SK-N-SH (cell line): ENCODE results near the gene PRMT7. TPM values are rescaled to one million over a fixed set of nuclear protein-coding genes. Genes with fewer than 3 reads are reported as not detected.

Experiments
- CTCF ChIA-PET: fragments of 300-600, 350-600 bp; formaldehyde crosslinking; extraction: SDS; loops from one replicate; lab custom pipeline; 2021; lab: Yijun Ruan, JAX
- POLR2A ChIA-PET: fragments of 350-600 bp; sonication (Branson Sonifier 250); formaldehyde crosslinking; extraction: SDS; loops from one replicate; lab custom pipeline; 2020; ENCODE audit warnings: antibody characterized with exemption, inconsistent platforms; lab: Yijun Ruan, JAX
- DNase-seq: peaks from one replicate; pipeline ENCODE4 v3.0.0; 2012
- H2AFZ ChIP-seq: fragments of 200-600 bp; sonication (generic); 2 replicates; pipeline ENCODE4 v1.8.1; 2016; ENCODE audit warnings: antibody characterized with exemption, mild to moderate bottlenecking, low read depth
- H3F3A ChIP-seq: fragments of 200-600 bp; sonication (generic); replicated peaks from 2 replicates; pipeline ENCODE3; 2016; ENCODE audit warnings: antibody characterized with exemption, mild to moderate bottlenecking; ENCODE audit not compliant: insufficient read depth
- H3K27ac ChIP-seq, 2 experiments: fragments of 200-500 bp in 1 of 2; fragments of 200-600 bp in 1 of 2; sonication (Bioruptor generic) in 1 of 2; sonication (generic), shearing (Covaris generic) in 1 of 2; 2 replicates each; pipeline versions ENCODE4 v1.5.1 to v1.6.1; 2014 to 2016; ENCODE audit warnings: low read depth in 2 of 2, inconsistent platforms in 1 of 2, low read length in 1 of 2, mild to moderate bottlenecking in 1 of 2, mixed read lengths in 1 of 2
- H3K27me3 ChIP-seq: fragments of 200-600 bp; sonication (generic), shearing (Covaris generic); 2 replicates; pipeline ENCODE4 v1.6.1; 2016; ENCODE audit warnings: mixed run types; ENCODE audit not compliant: insufficient read depth
- H3K36me3 ChIP-seq, 2 experiments: fragments of 200-500 bp in 1 of 2; fragments of 200-600 bp in 1 of 2; sonication (Bioruptor generic) in 1 of 2; sonication (generic) in 1 of 2; replicated peaks in 1 of 2; 2 replicates each; pipeline versions ENCODE3 to v1.5.1; 2014 to 2016; ENCODE audit warnings: low read length in 1 of 2, mild to moderate bottlenecking in 1 of 2; ENCODE audit not compliant: insufficient read depth in 2 of 2, control insufficient read depth in 1 of 2
- H3K4me1 ChIP-seq, 2 experiments: fragments of 200-500 bp in 1 of 2; fragments of 200-600 bp in 1 of 2; sonication (Bioruptor generic) in 1 of 2; sonication (generic), shearing (Covaris generic) in 1 of 2; 2 replicates each; pipeline versions ENCODE4 v1.5.1 to v1.6.1; 2014 to 2016; ENCODE audit warnings: low read depth in 1 of 2, low read length in 1 of 2, mixed run types in 1 of 2; ENCODE audit not compliant: insufficient read depth in 2 of 2, control insufficient read depth in 1 of 2
- H3K4me2 ChIP-seq: fragments of 200-600 bp; sonication (generic), shearing (Covaris generic); 2 replicates; pipeline ENCODE4 v1.6.1; 2017; ENCODE audit warnings: mixed run types
- H3K4me3 ChIP-seq, 2 experiments: fragments of 200-500 bp in 1 of 2; fragments of 200-600 bp in 1 of 2; sonication (Bioruptor generic) in 1 of 2; sonication (generic), shearing (Covaris generic) in 1 of 2; 2 replicates each; pipeline versions ENCODE4 v1.5.1 to v1.8.1; 2014 to 2016; ENCODE audit warnings: low read depth in 2 of 2, inconsistent platforms in 1 of 2, low read length in 1 of 2, mild to moderate bottlenecking in 1 of 2, mixed read lengths in 1 of 2, moderate library complexity in 1 of 2
- H3K79me2 ChIP-seq: fragments of 200-600 bp; sonication (generic); 2 replicates; pipeline ENCODE4 v1.8.1; 2017; ENCODE audit warnings: mild to moderate bottlenecking; ENCODE audit not compliant: insufficient read depth
- H3K9ac ChIP-seq: fragments of 200-600 bp; sonication (generic); 2 replicates; pipeline ENCODE4 v1.6.1; 2017; ENCODE audit warnings: mixed run types
- H3K9me2 ChIP-seq: fragments of 200-600 bp; sonication (generic); 2 replicates; pipeline ENCODE4 v1.6.1; 2017; ENCODE audit warnings: mixed run types
- H3K9me3 ChIP-seq: fragments of 200-600 bp; sonication (generic); 2 replicates; pipeline ENCODE4 v1.6.1; 2017; ENCODE audit warnings: mixed run types, mild to moderate bottlenecking, moderate library complexity
- H4K20me1 ChIP-seq: fragments of 200-600 bp; sonication (generic); 2 replicates; pipeline ENCODE4 v1.6.1; 2017; ENCODE audit warnings: mild to moderate bottlenecking, mixed run types; ENCODE audit not compliant: insufficient read depth
- ELF1 ChIP-seq: IDR thresholded peaks from 2 replicates; pipeline ENCODE4 v1.4.0; 2012
- EZH2phosphoT487 ChIP-seq: fragments of 200-600 bp; sonication (generic); IDR thresholded peaks from 2 replicates; pipeline ENCODE4 v1.6.1; 2017; ENCODE audit warnings: low read depth, mixed run types, mild to moderate bottlenecking, antibody characterized with exemption, moderate library complexity, borderline replicate concordance
- FOXJ3 ChIP-seq: sonication (generic); formaldehyde crosslinking; IDR thresholded peaks from 2 replicates; pipeline ENCODE4 v1.5.1; 2020; ENCODE audit warnings: mild to moderate bottlenecking, missing genetic modification reagents
- FOXM1 ChIP-seq: IDR thresholded peaks from 2 replicates; pipeline ENCODE4 v1.4.0; 2012; ENCODE audit warnings: low read depth, mild to moderate bottlenecking
- GABPA ChIP-seq: IDR thresholded peaks from 2 replicates; pipeline ENCODE4 v1.4.0; 2012; ENCODE audit warnings: low read depth, mild to moderate bottlenecking
- GATA2 ChIP-seq: sonication (generic); formaldehyde crosslinking; IDR thresholded peaks from 2 replicates; pipeline ENCODE4 v1.5.0; 2020; ENCODE audit warnings: mild to moderate bottlenecking, missing genetic modification reagents
- JUND ChIP-seq: IDR thresholded peaks from 2 replicates; pipeline ENCODE4 v1.4.0; 2012
- NRF1 ChIP-seq: IDR thresholded peaks from 2 replicates; pipeline ENCODE4 v1.6.1; 2012; ENCODE audit warnings: low read depth, mild to moderate bottlenecking, low read length
- RXRA ChIP-seq: IDR thresholded peaks from 2 replicates; pipeline ENCODE4 v1.4.0; 2012; ENCODE audit warnings: low read depth, mild to moderate bottlenecking, borderline replicate concordance
- SIN3A ChIP-seq: IDR thresholded peaks from 2 replicates; pipeline ENCODE4 v1.6.1; 2012; ENCODE audit warnings: low read depth, mild to moderate bottlenecking, low read length, moderate library complexity, borderline replicate concordance
- SMC3 ChIP-seq: IDR thresholded peaks from 2 replicates; pipeline ENCODE4 v1.6.1; 2012; ENCODE audit warnings: low read depth, low read length, improper control_type of control experiment
- TAF1 ChIP-seq: IDR thresholded peaks from 2 replicates; pipeline ENCODE4 v1.6.1; 2012; ENCODE audit warnings: low read depth, mild to moderate bottlenecking, low read length, moderate library complexity, borderline replicate concordance
- TCF12 ChIP-seq: IDR thresholded peaks from 2 replicates; pipeline ENCODE4 v1.4.0; 2012
- TEAD4 ChIP-seq: IDR thresholded peaks from 2 replicates; pipeline ENCODE4 v1.4.0; 2012; ENCODE audit warnings: mild to moderate bottlenecking, borderline replicate concordance; ENCODE audit not compliant: insufficient read depth
- YY1 ChIP-seq: IDR thresholded peaks from 2 replicates; pipeline ENCODE4 v1.4.0; 2012; ENCODE audit warnings: low read depth, mild to moderate bottlenecking
- WGBS: methylation state at CpG from one replicate; pipeline ENCODE4 v1.1.6; 2017; ENCODE audit warnings: low lambda C conversion rate; 5-methylcytosine and 5-hydroxymethylcytosine counted together
- polyA plus RNA-seq, 3 experiments: library from polyadenylated mRNA; depleted of rRNA; stranded (reverse); fragments of >200 nt; gene quantifications; 2 replicates each; pipeline ENCODE4 v1.2.3, GENCODE V29; 2012
- TF ChIP-seq, protein P1 (sequence below): IDR thresholded peaks from 2 replicates; pipeline ENCODE4 v1.6.1; 2012; ENCODE audit warnings: mild to moderate bottlenecking, low read depth, low read length, moderate library complexity
- TF ChIP-seq, protein P2 (sequence below): IDR thresholded peaks from 2 replicates; pipeline ENCODE4 v1.4.0; 2012; ENCODE audit warnings: low read depth, borderline replicate concordance
- TF ChIP-seq, protein P3 (sequence below): IDR thresholded peaks from 2 replicates; pipeline ENCODE4; 2012
- TF ChIP-seq, protein P4 (sequence below): fragments of 150-350 bp; IDR thresholded peaks from 2 replicates; pipeline ENCODE4 v1.6.1; 2017; ENCODE audit warnings: antibody characterized with exemption, low read length, low read depth, borderline replicate concordance

PRMT7 gene
- polyA plus RNA-seq, 1 of the 3 experiments (the other 2 are of a cell fraction) = 46.0 TPM

DNA sequence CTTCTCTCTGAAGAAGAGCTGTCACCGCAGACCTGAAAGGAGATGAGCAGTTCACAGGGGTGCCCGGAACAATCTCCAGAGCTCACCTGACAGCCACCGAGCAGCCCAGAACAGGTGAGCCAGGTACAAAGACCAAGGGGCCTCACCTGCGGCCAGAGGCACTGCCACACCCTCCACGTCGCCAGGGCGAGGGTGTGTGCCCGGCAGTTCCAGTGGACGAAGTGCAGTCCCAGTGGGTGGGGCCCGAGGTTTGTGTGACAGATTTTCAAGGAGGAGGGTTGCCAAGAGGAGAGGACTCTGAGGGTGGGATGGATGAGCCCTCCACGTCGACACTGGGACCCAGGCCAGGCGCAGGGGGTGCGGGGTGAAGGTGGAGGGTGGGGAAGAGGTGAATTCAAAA, 75.8 kb downstream of the PRMT7 start (continued):
- TF ChIP-seq, protein P1, sequence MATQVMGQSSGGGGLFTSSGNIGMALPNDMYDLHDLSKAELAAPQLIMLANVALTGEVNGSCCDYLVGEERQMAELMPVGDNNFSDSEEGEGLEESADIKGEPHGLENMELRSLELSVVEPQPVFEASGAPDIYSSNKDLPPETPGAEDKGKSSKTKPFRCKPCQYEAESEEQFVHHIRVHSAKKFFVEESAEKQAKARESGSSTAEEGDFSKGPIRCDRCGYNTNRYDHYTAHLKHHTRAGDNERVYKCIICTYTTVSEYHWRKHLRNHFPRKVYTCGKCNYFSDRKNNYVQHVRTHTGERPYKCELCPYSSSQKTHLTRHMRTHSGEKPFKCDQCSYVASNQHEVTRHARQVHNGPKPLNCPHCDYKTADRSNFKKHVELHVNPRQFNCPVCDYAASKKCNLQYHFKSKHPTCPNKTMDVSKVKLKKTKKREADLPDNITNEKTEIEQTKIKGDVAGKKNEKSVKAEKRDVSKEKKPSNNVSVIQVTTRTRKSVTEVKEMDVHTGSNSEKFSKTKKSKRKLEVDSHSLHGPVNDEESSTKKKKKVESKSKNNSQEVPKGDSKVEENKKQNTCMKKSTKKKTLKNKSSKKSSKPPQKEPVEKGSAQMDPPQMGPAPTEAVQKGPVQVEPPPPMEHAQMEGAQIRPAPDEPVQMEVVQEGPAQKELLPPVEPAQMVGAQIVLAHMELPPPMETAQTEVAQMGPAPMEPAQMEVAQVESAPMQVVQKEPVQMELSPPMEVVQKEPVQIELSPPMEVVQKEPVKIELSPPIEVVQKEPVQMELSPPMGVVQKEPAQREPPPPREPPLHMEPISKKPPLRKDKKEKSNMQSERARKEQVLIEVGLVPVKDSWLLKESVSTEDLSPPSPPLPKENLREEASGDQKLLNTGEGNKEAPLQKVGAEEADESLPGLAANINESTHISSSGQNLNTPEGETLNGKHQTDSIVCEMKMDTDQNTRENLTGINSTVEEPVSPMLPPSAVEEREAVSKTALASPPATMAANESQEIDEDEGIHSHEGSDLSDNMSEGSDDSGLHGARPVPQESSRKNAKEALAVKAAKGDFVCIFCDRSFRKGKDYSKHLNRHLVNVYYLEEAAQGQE = no peak
- no peak for TF ChIP-seq JUND
- TF ChIP-seq, all 33 proteins: peak for 0

DNA sequence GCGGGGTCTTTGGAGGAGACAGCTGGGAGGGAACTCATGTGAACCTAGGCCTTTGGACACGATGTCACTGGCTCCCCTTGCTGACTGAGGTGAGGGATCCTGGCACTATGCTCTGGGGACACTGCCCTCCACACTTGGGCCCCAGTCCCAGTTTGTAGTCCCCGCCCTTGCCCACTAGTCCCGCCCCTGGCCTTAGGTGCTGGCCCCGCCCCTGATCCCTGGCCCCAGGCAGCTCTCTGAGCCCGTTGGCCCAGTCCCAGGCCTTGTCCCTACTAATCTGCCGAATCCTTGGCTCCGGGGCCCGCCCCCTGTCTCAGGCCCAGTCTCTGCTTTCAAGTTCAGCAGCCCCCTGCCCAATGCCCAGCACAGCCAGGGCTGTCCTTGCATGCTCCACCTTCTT, 76.5 kb downstream of the PRMT7 start:
- ChIA-PET POLR2A (no interaction called here), CTCF (interaction anchor here (0.5 to 1.9 kb wide), 6 partner anchors 9 to 132 kb away, joined by 3 to 7 read pairs (median 3); no protein-coding TSS in a partner anchor)
- Histone ChIP-seq H3K27me3 (peaks cover 13% of the 10 kb centered on the region; the same call in 1 of the 2 replicates), H2AFZ (no peak overlapping the region), H3K27ac (no peak overlapping the region), H3K9me2 (no peaks in the 10 kb centered on the region), H3K4me2 (no peak overlapping the region), H3K79me2 (no peaks in the 10 kb centered on the region), H3K9me3 (no peaks in the 10 kb centered on the region), H3K9ac (no peak overlapping the region), H3K36me3 (no peaks in the 10 kb centered on the region), H3F3A (no peaks in the 10 kb centered on the region), H4K20me1 (no peaks in the 10 kb centered on the region), H3K4me3 (no peak overlapping the region), H3K4me1 (no peaks in the 10 kb centered on the region; a peak in 1 of 4 replicates)
- TF ChIP-seq ELF1 (no peak), TEAD4 (no peak), TCF12 (no peak), NRF1 (no peak), GABPA (no peak), SIN3A (no peak), YY1 (no peak), RXRA (no peak), SMC3 (no peak), EZH2phosphoT487 (no peak), FOXJ3 (no peak), FOXM1 (no peak), JUND (no peak), TAF1 (no peak), GATA2 (CRISPR knock-in tag) (no peak)
- TF ChIP-seq, protein P2, sequence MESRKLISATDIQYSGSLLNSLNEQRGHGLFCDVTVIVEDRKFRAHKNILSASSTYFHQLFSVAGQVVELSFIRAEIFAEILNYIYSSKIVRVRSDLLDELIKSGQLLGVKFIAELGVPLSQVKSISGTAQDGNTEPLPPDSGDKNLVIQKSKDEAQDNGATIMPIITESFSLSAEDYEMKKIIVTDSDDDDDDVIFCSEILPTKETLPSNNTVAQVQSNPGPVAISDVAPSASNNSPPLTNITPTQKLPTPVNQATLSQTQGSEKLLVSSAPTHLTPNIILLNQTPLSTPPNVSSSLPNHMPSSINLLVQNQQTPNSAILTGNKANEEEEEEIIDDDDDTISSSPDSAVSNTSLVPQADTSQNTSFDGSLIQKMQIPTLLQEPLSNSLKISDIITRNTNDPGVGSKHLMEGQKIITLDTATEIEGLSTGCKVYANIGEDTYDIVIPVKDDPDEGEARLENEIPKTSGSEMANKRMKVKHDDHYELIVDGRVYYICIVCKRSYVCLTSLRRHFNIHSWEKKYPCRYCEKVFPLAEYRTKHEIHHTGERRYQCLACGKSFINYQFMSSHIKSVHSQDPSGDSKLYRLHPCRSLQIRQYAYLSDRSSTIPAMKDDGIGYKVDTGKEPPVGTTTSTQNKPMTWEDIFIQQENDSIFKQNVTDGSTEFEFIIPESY = no peak
- TF ChIP-seq, protein P3, sequence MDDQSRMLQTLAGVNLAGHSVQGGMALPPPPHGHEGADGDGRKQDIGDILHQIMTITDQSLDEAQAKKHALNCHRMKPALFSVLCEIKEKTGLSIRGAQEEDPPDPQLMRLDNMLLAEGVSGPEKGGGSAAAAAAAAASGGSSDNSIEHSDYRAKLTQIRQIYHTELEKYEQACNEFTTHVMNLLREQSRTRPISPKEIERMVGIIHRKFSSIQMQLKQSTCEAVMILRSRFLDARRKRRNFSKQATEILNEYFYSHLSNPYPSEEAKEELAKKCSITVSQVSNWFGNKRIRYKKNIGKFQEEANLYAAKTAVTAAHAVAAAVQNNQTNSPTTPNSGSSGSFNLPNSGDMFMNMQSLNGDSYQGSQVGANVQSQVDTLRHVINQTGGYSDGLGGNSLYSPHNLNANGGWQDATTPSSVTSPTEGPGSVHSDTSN = no peak
- TF ChIP-seq, protein P4, sequence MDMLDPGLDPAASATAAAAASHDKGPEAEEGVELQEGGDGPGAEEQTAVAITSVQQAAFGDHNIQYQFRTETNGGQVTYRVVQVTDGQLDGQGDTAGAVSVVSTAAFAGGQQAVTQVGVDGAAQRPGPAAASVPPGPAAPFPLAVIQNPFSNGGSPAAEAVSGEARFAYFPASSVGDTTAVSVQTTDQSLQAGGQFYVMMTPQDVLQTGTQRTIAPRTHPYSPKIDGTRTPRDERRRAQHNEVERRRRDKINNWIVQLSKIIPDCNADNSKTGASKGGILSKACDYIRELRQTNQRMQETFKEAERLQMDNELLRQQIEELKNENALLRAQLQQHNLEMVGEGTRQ = no peak
- whole genome bisulfite sequencing = 60% methylated on average over 3 of the region's 9 CpGs
- DNase-seq = no peak
